HL-60 (cell line): ENCODE results near the gene CBL.
"Not testable (repeated sequence)": the region's sequence is repeated elsewhere in the genome, so short reads cannot be mapped to it uniquely, and the experiment has no call there.

Experiments used
- DNase-seq, 2 experiments: peaks; one replicate each; pipeline ENCODE4 v3.0.0-alpha.2; 2010 to 2020; ENCODE audit warnings: low read depth in 1 of 2, low spot score in 1 of 2
- H3K27ac ChIP-seq: fragments of 250-450 bp; sonication (Bioruptor Pico); replicated peaks from 2 replicates; pipeline ENCODE4 v1.5.1; 2020; ENCODE audit warnings: mild to moderate bottlenecking, moderate library complexity
- H3K27me3 ChIP-seq: fragments of 250-450 bp; sonication (Bioruptor Pico); 2 replicates; pipeline ENCODE4 v1.5.1; 2021; ENCODE audit warnings: mild to moderate bottlenecking, moderate library complexity; ENCODE audit not compliant: insufficient read depth, poor library complexity, severe bottlenecking
- H3K4me3 ChIP-seq: replicated peaks from 2 replicates; pipeline ENCODE4 v1.5.1; 2011; ENCODE audit warnings: mild to moderate bottlenecking, control low read depth, low read length; ENCODE audit not compliant: insufficient read depth
- GABPA ChIP-seq: IDR thresholded peaks from 2 replicates; pipeline ENCODE4 v1.6.1; 2012; ENCODE audit warnings: low read depth
- POLR2AphosphoS5 ChIP-seq: IDR thresholded peaks from 2 replicates; pipeline ENCODE4 v1.6.1; 2012; ENCODE audit warnings: low read depth
- SPI1 ChIP-seq: IDR thresholded peaks from 2 replicates; pipeline ENCODE4 v1.6.1; 2012; ENCODE audit warnings: low read depth, mild to moderate bottlenecking, borderline replicate concordance
- TF ChIP-seq, protein P1 (sequence below): IDR thresholded peaks from 2 replicates; pipeline ENCODE4 v1.6.1; 2012; ENCODE audit warnings: low read depth; ENCODE audit not compliant: insufficient replicate concordance
- TF ChIP-seq, protein P2 (sequence below): IDR thresholded peaks from one replicate; pipeline ENCODE4 v1.5.1; 2011; ENCODE audit warnings: low read length, control low read depth, inconsistent platforms; ENCODE audit not compliant: insufficient read depth

The CBL gene

DNA sequence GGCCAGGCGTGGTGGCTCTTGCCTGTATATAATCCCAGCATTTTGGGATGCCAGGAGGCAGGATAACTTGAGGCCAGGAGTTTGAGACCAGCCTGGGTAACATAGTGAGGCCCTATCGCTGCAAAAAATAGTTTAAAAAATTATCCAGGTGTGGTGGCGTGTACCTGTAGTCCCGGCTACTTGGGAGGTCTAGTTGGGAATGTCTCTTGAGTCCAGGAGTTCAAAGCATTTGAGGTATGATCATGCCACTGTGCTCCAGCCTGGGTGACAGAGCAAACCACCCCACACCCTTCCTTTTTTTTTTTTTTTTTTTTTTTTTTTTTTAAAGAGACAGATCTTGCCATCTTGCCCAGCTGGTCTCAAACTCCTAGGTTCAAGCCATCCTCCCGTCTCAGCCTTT lies 16.8 kb downstream of the CBL start:
- H3K4me3 ChIP-seq = no peak overlapping the region
- TF ChIP-seq GABPA (no peak), POLR2AphosphoS5 (no peak), SPI1 (no peak)
- TF ChIP-seq, protein P1, sequence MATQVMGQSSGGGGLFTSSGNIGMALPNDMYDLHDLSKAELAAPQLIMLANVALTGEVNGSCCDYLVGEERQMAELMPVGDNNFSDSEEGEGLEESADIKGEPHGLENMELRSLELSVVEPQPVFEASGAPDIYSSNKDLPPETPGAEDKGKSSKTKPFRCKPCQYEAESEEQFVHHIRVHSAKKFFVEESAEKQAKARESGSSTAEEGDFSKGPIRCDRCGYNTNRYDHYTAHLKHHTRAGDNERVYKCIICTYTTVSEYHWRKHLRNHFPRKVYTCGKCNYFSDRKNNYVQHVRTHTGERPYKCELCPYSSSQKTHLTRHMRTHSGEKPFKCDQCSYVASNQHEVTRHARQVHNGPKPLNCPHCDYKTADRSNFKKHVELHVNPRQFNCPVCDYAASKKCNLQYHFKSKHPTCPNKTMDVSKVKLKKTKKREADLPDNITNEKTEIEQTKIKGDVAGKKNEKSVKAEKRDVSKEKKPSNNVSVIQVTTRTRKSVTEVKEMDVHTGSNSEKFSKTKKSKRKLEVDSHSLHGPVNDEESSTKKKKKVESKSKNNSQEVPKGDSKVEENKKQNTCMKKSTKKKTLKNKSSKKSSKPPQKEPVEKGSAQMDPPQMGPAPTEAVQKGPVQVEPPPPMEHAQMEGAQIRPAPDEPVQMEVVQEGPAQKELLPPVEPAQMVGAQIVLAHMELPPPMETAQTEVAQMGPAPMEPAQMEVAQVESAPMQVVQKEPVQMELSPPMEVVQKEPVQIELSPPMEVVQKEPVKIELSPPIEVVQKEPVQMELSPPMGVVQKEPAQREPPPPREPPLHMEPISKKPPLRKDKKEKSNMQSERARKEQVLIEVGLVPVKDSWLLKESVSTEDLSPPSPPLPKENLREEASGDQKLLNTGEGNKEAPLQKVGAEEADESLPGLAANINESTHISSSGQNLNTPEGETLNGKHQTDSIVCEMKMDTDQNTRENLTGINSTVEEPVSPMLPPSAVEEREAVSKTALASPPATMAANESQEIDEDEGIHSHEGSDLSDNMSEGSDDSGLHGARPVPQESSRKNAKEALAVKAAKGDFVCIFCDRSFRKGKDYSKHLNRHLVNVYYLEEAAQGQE = no peak
- TF ChIP-seq, protein P2, sequence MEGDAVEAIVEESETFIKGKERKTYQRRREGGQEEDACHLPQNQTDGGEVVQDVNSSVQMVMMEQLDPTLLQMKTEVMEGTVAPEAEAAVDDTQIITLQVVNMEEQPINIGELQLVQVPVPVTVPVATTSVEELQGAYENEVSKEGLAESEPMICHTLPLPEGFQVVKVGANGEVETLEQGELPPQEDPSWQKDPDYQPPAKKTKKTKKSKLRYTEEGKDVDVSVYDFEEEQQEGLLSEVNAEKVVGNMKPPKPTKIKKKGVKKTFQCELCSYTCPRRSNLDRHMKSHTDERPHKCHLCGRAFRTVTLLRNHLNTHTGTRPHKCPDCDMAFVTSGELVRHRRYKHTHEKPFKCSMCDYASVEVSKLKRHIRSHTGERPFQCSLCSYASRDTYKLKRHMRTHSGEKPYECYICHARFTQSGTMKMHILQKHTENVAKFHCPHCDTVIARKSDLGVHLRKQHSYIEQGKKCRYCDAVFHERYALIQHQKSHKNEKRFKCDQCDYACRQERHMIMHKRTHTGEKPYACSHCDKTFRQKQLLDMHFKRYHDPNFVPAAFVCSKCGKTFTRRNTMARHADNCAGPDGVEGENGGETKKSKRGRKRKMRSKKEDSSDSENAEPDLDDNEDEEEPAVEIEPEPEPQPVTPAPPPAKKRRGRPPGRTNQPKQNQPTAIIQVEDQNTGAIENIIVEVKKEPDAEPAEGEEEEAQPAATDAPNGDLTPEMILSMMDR = no peak
- no peaks in the 10 kb centered on the region for H3K27me3 ChIP-seq
- DNase-seq = no peak
- H3K27ac ChIP-seq = no peak overlapping the region

- DNase-seq = no peak
- Histone ChIP-seq H3K4me3 (no peak overlapping the region), H3K27ac (no peak overlapping the region), H3K27me3 (no peaks in the 10 kb centered on the region)
- TF ChIP-seq, protein P1 = no peak
- TF ChIP-seq POLR2AphosphoS5 (no peak), GABPA (no peak), SPI1 (no peak)
- TF ChIP-seq, protein P2 = no peak
Measured at GRCh38 chr11:119223856-119224255, 17.7 kb downstream of the CBL start.

- H3K4me3 ChIP-seq, H3K27me3 ChIP-seq, H3K27ac ChIP-seq, DNase-seq: not testable (repeated sequence)
Measured at GRCh38 chr11:119228535-119229287, 22.6 kb downstream of the CBL start.

- Histone ChIP-seq H3K27ac (no peak overlapping the region), H3K4me3 (no peak overlapping the region), H3K27me3 (no peaks in the 10 kb centered on the region)
- no peak for DNase-seq
- no peak for TF ChIP-seq POLR2AphosphoS5
- TF ChIP-seq, protein P2 = no peak
- no peak for TF ChIP-seq SPI1
- TF ChIP-seq GABPA = no peak
- TF ChIP-seq, protein P1 = no peak
Measured at GRCh38 chr11:119229288-119229672, 23.1 kb downstream of the CBL start.
